ENCODE results near the gene CLCN2. TPM values are rescaled to one million over a fixed set of nuclear protein-coding genes. Genes with fewer than 3 reads are reported as not detected.

The CLCN2 gene
- total RNA-seq, 1 experiment from 2014 or later = 13.0 TPM

DNA sequence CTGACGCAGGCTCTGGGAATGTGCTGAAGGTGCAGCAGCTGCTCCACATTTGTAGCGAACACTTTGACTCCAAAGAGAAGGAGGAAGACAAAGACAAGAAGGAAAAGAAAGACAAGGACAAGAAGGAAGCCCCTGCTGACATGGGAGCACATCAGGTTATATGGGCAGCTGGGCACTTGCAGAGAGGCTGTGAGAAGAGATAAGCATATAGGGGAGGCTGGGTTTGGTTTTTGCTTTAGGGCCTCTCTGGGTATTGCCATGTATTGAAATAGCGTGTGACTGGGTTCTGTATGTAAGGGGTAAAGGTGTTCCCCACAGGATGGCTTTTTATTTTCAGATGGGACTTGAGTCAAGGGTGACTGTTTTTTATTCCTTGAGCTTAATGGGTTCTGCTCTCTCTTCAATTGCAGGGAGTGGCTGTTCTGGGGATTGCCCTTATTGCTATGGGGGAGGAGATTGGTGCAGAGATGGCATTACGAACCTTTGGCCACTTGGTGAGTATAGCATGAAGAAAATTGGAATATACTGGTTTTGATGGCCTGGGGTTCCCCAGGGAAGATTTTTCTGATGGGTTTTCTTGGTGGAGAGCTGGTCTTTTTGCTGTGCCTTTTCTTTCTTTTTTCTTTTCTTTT is 54.9 kb downstream of the CLCN2 start:
- ATAC-seq = no peak
- peaks cover 44% of the 10 kb centered on the region for H3K79me2 ChIP-seq (ENCODE audit: low read length)
- intact Hi-C loops (cut with micrococcal nuclease) = no loop called here

DNA sequence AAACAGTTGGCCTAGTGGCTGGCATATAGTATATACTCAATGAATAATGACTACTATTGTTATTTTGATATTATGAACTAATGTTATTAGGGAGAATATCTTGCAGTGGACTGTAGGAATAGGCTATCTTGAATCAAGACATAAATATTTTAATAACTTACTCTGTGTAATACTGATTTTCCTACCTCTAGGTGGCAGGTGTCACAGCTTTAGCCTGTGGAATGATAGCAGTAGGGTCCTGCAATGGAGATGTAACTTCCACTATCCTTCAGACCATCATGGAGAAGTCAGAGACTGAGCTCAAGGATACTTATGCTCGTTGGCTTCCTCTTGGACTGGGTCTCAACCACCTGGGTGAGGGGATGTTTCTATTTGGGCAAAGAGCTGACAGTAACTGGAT is 55.8 kb downstream of the CLCN2 start:
- Histone ChIP-seq H2AFZ (ENCODE audit: low read length) (no peak overlapping the region), H3K79me2 (ENCODE audit: low read length) (peaks cover 53% of the 10 kb centered on the region), H3K36me3 (ENCODE audit: low read depth, low read length) (peaks cover 80% of the 10 kb centered on the region), H4K20me1 (ENCODE audit: low read length) (peaks cover 65% of the 10 kb centered on the region), H3K9me2 (replicated peaks; ENCODE audit: low read length) (no peaks in the 10 kb centered on the region), H3K27me3 (ENCODE audit: low read length) (no peaks in the 10 kb centered on the region), H3F3A (ENCODE audit: low read length, unreplicated experiment) (no peaks in the 10 kb centered on the region), H3K4me1 (ENCODE audit: insufficient read depth, low read length) (peaks cover 18% of the 10 kb centered on the region), H3K9me3 (ENCODE audit: low read length) (no peaks in the 10 kb centered on the region), H3K9ac (ENCODE audit: low read length) (no peak overlapping the region), H3K4me2 (ENCODE audit: low read length) (no peak overlapping the region), H3K4me3 (ENCODE audit: low read length) (no peak overlapping the region), H3K27ac (ENCODE audit: low read length) (no peak overlapping the region)
- DNase-seq (peak; percentile 39), ATAC-seq (peak; percentile 79)
- intact Hi-C loops (cut with micrococcal nuclease) = no loop called here
- CTCF ChIA-PET = interaction anchor here (0.6 to 1.0 kb wide), 2 partner anchors 14 to 1473 kb away, joined by 5 to 6 read pairs; no protein-coding TSS in a partner anchor
- POLR2A ChIA-PET (ENCODE audit: unreplicated experiment) = interaction anchor here (0.5 kb wide), 1 partner anchor 12 kb away, joined by 3 read pairs; no protein-coding TSS in a partner anchor
- BruUV-seq (replicated peaks) = no TSS peak
- no peak for TF ChIP-seq EZH2phosphoT487 (IDR thresholded peaks at IDR 0.05; ENCODE audit: borderline replicate concordance, low read length)
- TF ChIP-seq, protein P1, sequence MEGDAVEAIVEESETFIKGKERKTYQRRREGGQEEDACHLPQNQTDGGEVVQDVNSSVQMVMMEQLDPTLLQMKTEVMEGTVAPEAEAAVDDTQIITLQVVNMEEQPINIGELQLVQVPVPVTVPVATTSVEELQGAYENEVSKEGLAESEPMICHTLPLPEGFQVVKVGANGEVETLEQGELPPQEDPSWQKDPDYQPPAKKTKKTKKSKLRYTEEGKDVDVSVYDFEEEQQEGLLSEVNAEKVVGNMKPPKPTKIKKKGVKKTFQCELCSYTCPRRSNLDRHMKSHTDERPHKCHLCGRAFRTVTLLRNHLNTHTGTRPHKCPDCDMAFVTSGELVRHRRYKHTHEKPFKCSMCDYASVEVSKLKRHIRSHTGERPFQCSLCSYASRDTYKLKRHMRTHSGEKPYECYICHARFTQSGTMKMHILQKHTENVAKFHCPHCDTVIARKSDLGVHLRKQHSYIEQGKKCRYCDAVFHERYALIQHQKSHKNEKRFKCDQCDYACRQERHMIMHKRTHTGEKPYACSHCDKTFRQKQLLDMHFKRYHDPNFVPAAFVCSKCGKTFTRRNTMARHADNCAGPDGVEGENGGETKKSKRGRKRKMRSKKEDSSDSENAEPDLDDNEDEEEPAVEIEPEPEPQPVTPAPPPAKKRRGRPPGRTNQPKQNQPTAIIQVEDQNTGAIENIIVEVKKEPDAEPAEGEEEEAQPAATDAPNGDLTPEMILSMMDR (conservative IDR thresholded peaks at IDR 0.05; ENCODE audit: low read depth, low read length) = peak; percentile 69
- no peak for TF ChIP-seq EZH2 (IDR thresholded peaks at IDR 0.05; ENCODE audit: low read length, unreplicated experiment)

More for the DNA sequence above, 54.9 kb downstream of the CLCN2 start:
- Histone ChIP-seq H3K9me3 (ENCODE audit: low read length) (no peaks in the 10 kb centered on the region), H3K36me3 (ENCODE audit: low read depth, low read length) (peaks cover 72% of the 10 kb centered on the region), H3K27me3 (ENCODE audit: low read length) (no peaks in the 10 kb centered on the region), H2AFZ (ENCODE audit: low read length) (no peak overlapping the region), H3K9me2 (replicated peaks; ENCODE audit: low read length) (no peaks in the 10 kb centered on the region), H3K27ac (ENCODE audit: low read length) (no peak overlapping the region), H3F3A (ENCODE audit: low read length, unreplicated experiment) (peaks cover 7% of the 10 kb centered on the region), H3K4me2 (ENCODE audit: low read length) (no peak overlapping the region), H3K4me1 (ENCODE audit: insufficient read depth, low read length) (peaks cover 10% of the 10 kb centered on the region), H3K9ac (ENCODE audit: low read length) (no peak overlapping the region), H4K20me1 (ENCODE audit: low read length) (peaks cover 56% of the 10 kb centered on the region), H3K4me3 (ENCODE audit: low read length) (no peak overlapping the region)
- ChIA-PET POLR2A (ENCODE audit: unreplicated experiment) (interaction anchor here (0.5 kb wide), 1 partner anchor 11 kb away, joined by 3 read pairs; no protein-coding TSS in a partner anchor), CTCF (no interaction called here)
- DNase-seq = no peak
- no TSS peak for BruUV-seq (replicated peaks)
- no peak for TF ChIP-seq EZH2 (IDR thresholded peaks at IDR 0.05; ENCODE audit: low read length, unreplicated experiment)
- TF ChIP-seq, protein P1 (conservative IDR thresholded peaks at IDR 0.05; ENCODE audit: low read depth, low read length) = no peak
- no peak for TF ChIP-seq EZH2phosphoT487 (IDR thresholded peaks at IDR 0.05; ENCODE audit: borderline replicate concordance, low read length)

GRCh38 chr3:184300378-184300720 is 61.1 kb downstream of the CLCN2 start:
- TF ChIP-seq, protein P1 (conservative IDR thresholded peaks at IDR 0.05; ENCODE audit: low read depth, low read length) = no peak
- TF ChIP-seq EZH2 (IDR thresholded peaks at IDR 0.05; ENCODE audit: low read length, unreplicated experiment) (no peak), EZH2phosphoT487 (IDR thresholded peaks at IDR 0.05; ENCODE audit: borderline replicate concordance, low read length) (no peak)
- Histone ChIP-seq H3K9me2 (replicated peaks; ENCODE audit: low read length) (no peaks in the 10 kb centered on the region), H3K27ac (ENCODE audit: low read length) (peak overlapping the region; percentile 80), H3K4me1 (ENCODE audit: insufficient read depth, low read length) (peaks cover 20% of the 10 kb centered on the region), H2AFZ (ENCODE audit: low read length) (no peak overlapping the region), H3K4me2 (ENCODE audit: low read length) (peak overlapping the region; percentile 87), H3K9me3 (ENCODE audit: low read length) (no peaks in the 10 kb centered on the region), H3K4me3 (ENCODE audit: low read length) (peak overlapping the region; percentile 100), H3K79me2 (ENCODE audit: low read length) (peaks cover 60% of the 10 kb centered on the region), H3K36me3 (ENCODE audit: low read depth, low read length) (peaks cover 48% of the 10 kb centered on the region), H4K20me1 (ENCODE audit: low read length) (peaks cover 49% of the 10 kb centered on the region), H3K9ac (ENCODE audit: low read length) (peak overlapping the region; percentile 98), H3K27me3 (ENCODE audit: low read length) (no peaks in the 10 kb centered on the region), H3F3A (ENCODE audit: low read length, unreplicated experiment) (no peaks in the 10 kb centered on the region)
- no TSS peak for BruUV-seq (replicated peaks)
- ChIA-PET CTCF (no interaction called here), POLR2A (ENCODE audit: unreplicated experiment) (no interaction called here)
- intact Hi-C loops (cut with micrococcal nuclease) = no loop called here
- DNase-seq = peak; percentile 86
- ATAC-seq = peak; percentile 26

All from PC-3 (cell line).